Measurements from ENCODE around the gene DIAPH3.

Gene DIAPH3

GRCh38 chr13:59672445-59672844 is 491.3 kb downstream of the DIAPH3 start:
- no peak for DNase-seq (ENCODE audit: low read depth, low spot score)
- H3K4me3 ChIP-seq (ENCODE audit: low read depth, low read length), result no peak overlapping the region
- no peak for TF ChIP-seq CTCF (IDR thresholded peaks at IDR 0.05; ENCODE audit: low read depth, low read length)
- in situ Hi-C loops (cut with HindIII; ENCODE audit: low sequenced_read_pairs), result no loop called here

- in situ Hi-C loops (cut with HindIII; ENCODE audit: low sequenced_read_pairs), result no loop called here
- H3K4me3 ChIP-seq (ENCODE audit: low read depth, low read length), result no peak overlapping the region
- DNase-seq (ENCODE audit: low read depth, low spot score), result no peak
- no peak for TF ChIP-seq CTCF (IDR thresholded peaks at IDR 0.05; ENCODE audit: low read depth, low read length)
Observed at GRCh38 chr13:59671881-59672280, 491.8 kb downstream of the DIAPH3 start.

GRCh38 chr13:59666504-59666903 is 497.2 kb downstream of the DIAPH3 start:
- peak; percentile 18 for DNase-seq (ENCODE audit: low read depth, low spot score)
- in situ Hi-C loops (cut with HindIII; ENCODE audit: low sequenced_read_pairs), result no loop called here
- TF ChIP-seq CTCF (IDR thresholded peaks at IDR 0.05; ENCODE audit: low read depth, low read length), result no peak
- no peak overlapping the region for H3K4me3 ChIP-seq (ENCODE audit: low read depth, low read length)

- no peak for DNase-seq (ENCODE audit: low read depth, low spot score)
- H3K4me3 ChIP-seq (ENCODE audit: low read depth, low read length), result no peak overlapping the region
- in situ Hi-C loops (cut with HindIII; ENCODE audit: low sequenced_read_pairs), result no loop called here
- no peak for TF ChIP-seq CTCF (IDR thresholded peaks at IDR 0.05; ENCODE audit: low read depth, low read length)
Observed at GRCh38 chr13:59665732-59666131, 498.0 kb downstream of the DIAPH3 start.

GRCh38 chr13:59665184-59665583 is 498.5 kb downstream of the DIAPH3 start:
- no peak for TF ChIP-seq CTCF (IDR thresholded peaks at IDR 0.05; ENCODE audit: low read depth, low read length)
- H3K4me3 ChIP-seq (ENCODE audit: low read depth, low read length), result no peak overlapping the region
- in situ Hi-C loops (cut with HindIII; ENCODE audit: low sequenced_read_pairs), result no loop called here
- DNase-seq (ENCODE audit: low read depth, low spot score), result no peak

GRCh38 chr13:59664586-59664985 is 499.1 kb downstream of the DIAPH3 start:
- H3K4me3 ChIP-seq (ENCODE audit: low read depth, low read length), result no peak overlapping the region
- in situ Hi-C loops (cut with HindIII; ENCODE audit: low sequenced_read_pairs), result no loop called here
- DNase-seq (ENCODE audit: low read depth, low spot score), result no peak
- no peak for TF ChIP-seq CTCF (IDR thresholded peaks at IDR 0.05; ENCODE audit: low read depth, low read length)

- no peak for TF ChIP-seq CTCF (IDR thresholded peaks at IDR 0.05; ENCODE audit: low read depth, low read length)
- DNase-seq (ENCODE audit: low read depth, low spot score), result no peak
- in situ Hi-C loops (cut with HindIII; ENCODE audit: low sequenced_read_pairs), result no loop called here
- H3K4me3 ChIP-seq (ENCODE audit: low read depth, low read length), result no peak overlapping the region
Observed at GRCh38 chr13:59663707-59664106, 500.0 kb downstream of the DIAPH3 start.
